CD4-positive, alpha-beta T cell treated with Interleukin-4 for 1 hour (primary cell): ENCODE measurements around the gene WNK2.

ENCODE experiments used
- DNase-seq, 2 donors: peaks; one replicate each; pipeline ENCODE4 v3.0.0-alpha.2; 2020 to 2022

WNK2 gene

GRCh38 chr9:93183663-93184431 lies at the start of gene WNK2:
Gene WNK2 (plus strand): TSS chr9:93184139. CDS start chr9:93184930, 791 bp downstream.
- peak; percentile 20 to 45 for DNase-seq

- no peak for DNase-seq
Observed at GRCh38 chr9:93134740-93135444, 49.0 kb upstream of the WNK2 start.

- DNase-seq, result no peak
Observed at GRCh38 chr9:93136011-93136440, 47.9 kb upstream of the WNK2 start.

- DNase-seq, result no peak
Observed at GRCh38 chr9:93137362-93137761, 46.6 kb upstream of the WNK2 start.

- no peak for DNase-seq
Observed at GRCh38 chr9:93138171-93138764, 45.7 kb upstream of the WNK2 start.

GRCh38 chr9:93139365-93140182 lies 44.4 kb upstream of the WNK2 start:
- no peak for DNase-seq

GRCh38 chr9:93141771-93142483 lies 42.0 kb upstream of the WNK2 start:
- no peak for DNase-seq

GRCh38 chr9:93143830-93144530 lies 40.0 kb upstream of the WNK2 start:
- DNase-seq, result peak; percentile 68 to 76

GRCh38 chr9:93146696-93147095 lies 37.2 kb upstream of the WNK2 start:
- peak in 1 of 2 donors; percentile 36 for DNase-seq

- no peak for DNase-seq
Observed at GRCh38 chr9:93147632-93148031, 36.3 kb upstream of the WNK2 start.

- DNase-seq, result no peak
Observed at GRCh38 chr9:93148721-93149120, 35.2 kb upstream of the WNK2 start.

- DNase-seq, result no peak
Observed at GRCh38 chr9:93149361-93149760, 34.6 kb upstream of the WNK2 start.

GRCh38 chr9:93151097-93151784 lies 32.7 kb upstream of the WNK2 start:
- DNase-seq, result no peak

- DNase-seq, result peak; percentile 41 to 48
Observed at GRCh38 chr9:93154293-93154903, 29.5 kb upstream of the WNK2 start.

GRCh38 chr9:93155716-93156474 lies 28.0 kb upstream of the WNK2 start:
- DNase-seq, result no peak

- no peak for DNase-seq
Observed at GRCh38 chr9:93156475-93157008, 27.4 kb upstream of the WNK2 start.

- DNase-seq, result peak; percentile 70 to 73
Observed at GRCh38 chr9:93159601-93160471, 24.1 kb upstream of the WNK2 start.

GRCh38 chr9:93161786-93162562 lies 22.0 kb upstream of the WNK2 start:
- DNase-seq, result no peak
